K562 (cell line): ENCODE measurements around the gene BCL2L12. TPM values are rescaled to one million over a fixed set of nuclear protein-coding genes. Genes with fewer than 3 reads are reported as not detected.

Experiments
- ASH1L ChIP-seq: fragments of 450-650 bp; IDR thresholded peaks from 2 replicates; pipeline ENCODE4 v1.6.1; 2018; ENCODE audit warnings: borderline replicate concordance, mild to moderate bottlenecking, low read depth; ENCODE audit not compliant: partially characterized antibody
- BCL6 ChIP-seq: fragments of 250-450 bp; sonication (Bioruptor Pico); IDR thresholded peaks from 2 replicates; pipeline ENCODE4 v1.4.0; 2020
- CCNT2 ChIP-seq: IDR thresholded peaks from 2 replicates; pipeline ENCODE4 v1.6.1; 2011; ENCODE audit warnings: borderline replicate concordance, low read depth, mild to moderate bottlenecking, moderate library complexity, mixed read lengths, low read length; ENCODE audit not compliant: insufficient read length; ENCODE audit errors: extremely low read depth
- FIP1L1 ChIP-seq: fragments of 200-400 bp; formaldehyde crosslinking; IDR thresholded peaks from 2 replicates; pipeline ENCODE4 v1.6.1; 2018; ENCODE audit warnings: mild to moderate bottlenecking, low read depth, low read length; ENCODE audit not compliant: poor library complexity, severe bottlenecking
- HNRNPK ChIP-seq: fragments of 200-400 bp; formaldehyde crosslinking; IDR thresholded peaks from one replicate; pipeline ENCODE4 v1.6.1; 2018; ENCODE audit warnings: mild to moderate bottlenecking, low read depth, low read length; ENCODE audit not compliant: poor library complexity, severe bottlenecking
- JUND ChIP-seq, 2 experiments: IDR thresholded peaks; 2 replicates in 1 of 2; 3 replicates in 1 of 2; pipeline ENCODE4 v1.6.1; 2011; ENCODE audit warnings: borderline replicate concordance in 2 of 2, low read depth in 2 of 2, low read length in 2 of 2, improper control_type of control experiment in 1 of 2, missing biosample characterization in 1 of 2, missing genetic modification characterization in 1 of 2, missing genetic modification reagents in 1 of 2
- MCM2 ChIP-seq: fragments of 450-650 bp; IDR thresholded peaks from 2 replicates; pipeline ENCODE4 v1.6.1; 2017; ENCODE audit warnings: low read depth, mild to moderate bottlenecking
- NELFE ChIP-seq: IDR thresholded peaks from 2 replicates; pipeline ENCODE4 v1.6.1; 2011; ENCODE audit warnings: mild to moderate bottlenecking; ENCODE audit not compliant: insufficient read depth, insufficient read length
- NR0B1 ChIP-seq: fragments of 450-650 bp; IDR thresholded peaks from one replicate; pipeline ENCODE4 v1.6.1; 2018; ENCODE audit warnings: mild to moderate bottlenecking, moderate library complexity; ENCODE audit not compliant: partially characterized antibody
- NUFIP1 ChIP-seq: fragments of 450-650 bp; IDR thresholded peaks from 2 replicates; pipeline ENCODE4 v1.6.1; 2018; ENCODE audit not compliant: partially characterized antibody
- POLR2A ChIP-seq: fragments of 450-650 bp; conservative IDR thresholded peaks from 2 replicates; pipeline ENCODE4 v1.6.1; 2016
- POLR2AphosphoS5 ChIP-seq: IDR thresholded peaks from 2 replicates; pipeline ENCODE4 v1.6.1; 2011; ENCODE audit warnings: mild to moderate bottlenecking, low read depth, low read length, moderate library complexity; ENCODE audit not compliant: control insufficient read depth, insufficient read depth
- POLR2B ChIP-seq: fragments of 450-650 bp; IDR thresholded peaks from 2 replicates; pipeline ENCODE4 v1.6.1; 2018; ENCODE audit warnings: low read depth; ENCODE audit not compliant: partially characterized antibody
- POLR2G ChIP-seq: fragments of 200-400 bp; formaldehyde crosslinking; IDR thresholded peaks from 2 replicates; pipeline ENCODE4 v1.6.1; 2017; ENCODE audit warnings: low read depth, mild to moderate bottlenecking, antibody characterized with exemption, low read length, moderate library complexity
- RBFOX2 ChIP-seq: fragments of 200-400 bp; formaldehyde crosslinking; IDR thresholded peaks from 2 replicates; pipeline ENCODE4 v1.6.1; 2017; ENCODE audit warnings: low read depth, mild to moderate bottlenecking, low read length, moderate library complexity
- RBM22 ChIP-seq: fragments of 200-400 bp; formaldehyde crosslinking; IDR thresholded peaks from 2 replicates; pipeline ENCODE4 v1.6.1; 2018; ENCODE audit warnings: low read length, low read depth; ENCODE audit not compliant: poor library complexity, severe bottlenecking
- RNF219 ChIP-seq: fragments of 250-450 bp; sonication (Bioruptor Pico); IDR thresholded peaks from 2 replicates; pipeline ENCODE4 v1.5.0; 2022; ENCODE audit warnings: mild to moderate bottlenecking
- SUPT5H ChIP-seq: fragments of 450-650 bp; IDR thresholded peaks from 2 replicates; pipeline ENCODE4 v1.6.1; 2016
- TEAD2 ChIP-seq: fragments of 450-650 bp; IDR thresholded peaks from 2 replicates; pipeline ENCODE4 v1.6.1; 2016; ENCODE audit warnings: missing genetic modification characterization, control low read depth, missing compliant biosample characterization
- ZBTB33 ChIP-seq: sonication (generic); formaldehyde crosslinking; IDR thresholded peaks from 2 replicates; pipeline ENCODE4 v1.8.1; 2023; ENCODE audit warnings: mild to moderate bottlenecking, missing genetic modification reagents
- ZNF134 ChIP-seq: fragments of 250-450 bp; sonication (Bioruptor Pico); conservative IDR thresholded peaks from 2 replicates; pipeline ENCODE4 v1.4.0; 2020
- polyA plus RNA-seq, 8 experiments: library from polyadenylated mRNA; depleted of rRNA in 4 of 8; stranded (reverse) in 5 of 8; unstranded in 3 of 8; fragments of >200 nt; fragmentation: Nextera tagmentation in 2 of 8; fragmentation: Illumina TruSeq in 1 of 8; extraction: Ambion mirVana in 2 of 8; extraction: Trizol in 1 of 8; gene quantifications; 2 replicates each; pipeline versions ENCODE4 v1.2.1 to v1.2.3, GENCODE V29; 2011 to 2014; ENCODE audit warnings: inconsistent platforms in 1 of 8, missing spikeins in 1 of 8
- total RNA-seq, 7 experiments: library from RNA; depleted of rRNA in 6 of 7; stranded (reverse); fragments of >200 nt in 6 of 7; fragmentation: Illumina TruSeq in 2 of 7; extraction: Trizol in 2 of 7; gene quantifications; 2 replicates each; pipeline versions ENCODE4 v1.2.1 to v1.2.3, GENCODE V29; 2011 to 2021; ENCODE audit warnings: low replicate concordance in 1 of 7

BCL2L12 gene
- total and polyA plus RNA-seq, 9 of the 15 experiments (the other 6 are each of a cell fraction or from before 2014, with no cell fraction given): 7.4 to 263 (median 81.2) TPM

GRCh38 chr19:49689133-49690078 is 23.7 kb downstream of the BCL2L12 start, which contains the start of gene ADM5 (continued):
- TF ChIP-seq RNF219 (CRISPR knock-in tag): no peak
- no peak for TF ChIP-seq NUFIP1
- TF ChIP-seq NR0B1: no peak
- no peak for TF ChIP-seq ZNF134 (CRISPR knock-in tag)
- peak; percentile 42; the same call in 1 of the 2 replicates for TF ChIP-seq POLR2AphosphoS5
- TF ChIP-seq MCM2: no peak
- peak; percentile 66 for TF ChIP-seq POLR2G
- TF ChIP-seq ZBTB33 (CRISPR knock-in tag): peak; percentile 96
- TF ChIP-seq RBM22: peak; percentile 30
- peak; percentile 47; the same call in 1 of the 2 replicates for TF ChIP-seq POLR2A
- TF ChIP-seq TEAD2: no peak
- TF ChIP-seq JUND (IDR thresholded peaks at IDR 0.05; ENCODE audit: borderline replicate concordance, low read depth, low read length): no peak
- no peak for TF ChIP-seq JUND (tag; IDR thresholded peaks at IDR 0.05; ENCODE audit: borderline replicate concordance, low read depth, low read length)
- peak; percentile 52; the same call in 1 of the 2 replicates for TF ChIP-seq RBFOX2
- TF ChIP-seq SUPT5H: peak; percentile 45
- TF ChIP-seq ASH1L: no peak
- no peak for TF ChIP-seq NELFE
- TF ChIP-seq BCL6 (CRISPR knock-in tag): no peak
- TF ChIP-seq FIP1L1: peak; percentile 34
- no peak for TF ChIP-seq CCNT2
- TF ChIP-seq POLR2B: peak; percentile 25
- no peak for TF ChIP-seq HNRNPK
